Lower lobe of right lung (tissue), 2 donors: ENCODE data around the gene ZNF398. TPM values are rescaled to one million over a fixed set of nuclear protein-coding genes. Genes with fewer than 3 reads are reported as not detected.

Experiments used
- ATAC-seq, 2 donors: fragments of 200-7000 bp; cut with Tn5 transposase; one replicate each; pipeline ENCODE4 v1.9.1; 2020 to 2022; ENCODE audit warnings: mild to moderate bottlenecking in 2 of 2, moderate library complexity in 2 of 2
- DNase-seq: peaks from one replicate; pipeline ENCODE4 v3.0.0-alpha.2; 2020
- H3K27ac ChIP-seq: fragments of 200-600 bp; one replicate; pipeline ENCODE4 v1.8.0; 2022
- H3K27me3 ChIP-seq: fragments of 200-600 bp; one replicate; pipeline ENCODE4 v1.8.0; 2022; ENCODE audit warnings: low read depth
- H3K36me3 ChIP-seq: fragments of 200-600 bp; one replicate; pipeline ENCODE4 v1.8.0; 2022; ENCODE audit warnings: mild to moderate bottlenecking
- H3K4me1 ChIP-seq: fragments of 200-600 bp; one replicate; pipeline ENCODE4 v1.8.0; 2022
- H3K4me3 ChIP-seq: fragments of 200-600 bp; one replicate; pipeline ENCODE4 v1.8.0; 2022; ENCODE audit warnings: mild to moderate bottlenecking
- H3K9me3 ChIP-seq: fragments of 200-600 bp; one replicate; pipeline ENCODE4 v1.8.0; 2022
- intact Hi-C: fragments of 100-400 bp; cut with DNase I; formaldehyde crosslinking; loops from one replicate; pipeline ENCODE4 v1.11.0; 2022
- total RNA-seq: library from RNA; stranded (reverse); fragmentation: NEBNext Ultra II Directional; extraction: Animal tissue kit (Norgen Biotek cat#: 25700); gene quantifications from one replicate; pipeline ENCODE4 v1.2.1, GENCODE V29; 2021
- TF ChIP-seq, protein P1 (sequence below): fragments of 200-600 bp; IDR thresholded peaks from one replicate; pipeline ENCODE4 v1.8.0; 2022; ENCODE audit warnings: antibody characterized with exemption, mild to moderate bottlenecking
- donor health status: DM: no; HTN: yes; CAD: no; lungs with severe emphysema.

Gene ZNF398
- total RNA-seq, 1 donor from 2014 or later: 13.2 TPM

DNA sequence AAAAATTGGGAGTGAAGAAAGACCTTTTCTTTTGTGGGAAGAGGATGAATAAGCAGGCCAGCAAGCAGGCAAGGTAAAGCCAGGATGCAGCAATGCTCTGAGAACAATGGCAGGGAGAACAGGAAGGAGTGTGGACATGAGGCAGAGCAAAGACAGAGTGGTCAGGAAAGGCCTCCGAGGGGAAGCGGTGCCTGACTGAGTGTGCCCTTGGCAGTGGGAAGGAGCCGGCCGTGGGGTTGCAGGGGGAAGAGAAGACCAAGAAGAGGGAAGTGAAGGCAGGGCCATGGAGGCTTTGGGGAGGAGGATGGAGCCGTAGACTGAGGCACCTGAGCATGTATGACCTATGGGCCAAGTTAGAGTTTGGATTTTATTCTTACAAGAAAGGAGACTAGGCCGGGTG lies 70.3 kb downstream of the ZNF398 start:
- ATAC-seq: no peak
- H3K9me3 ChIP-seq: no peaks in the 10 kb centered on the region
- H3K27me3 ChIP-seq: no peaks in the 10 kb centered on the region
- H3K4me1 ChIP-seq: no peaks in the 10 kb centered on the region
- no peak overlapping the region for H3K4me3 ChIP-seq
- TF ChIP-seq, protein P1, sequence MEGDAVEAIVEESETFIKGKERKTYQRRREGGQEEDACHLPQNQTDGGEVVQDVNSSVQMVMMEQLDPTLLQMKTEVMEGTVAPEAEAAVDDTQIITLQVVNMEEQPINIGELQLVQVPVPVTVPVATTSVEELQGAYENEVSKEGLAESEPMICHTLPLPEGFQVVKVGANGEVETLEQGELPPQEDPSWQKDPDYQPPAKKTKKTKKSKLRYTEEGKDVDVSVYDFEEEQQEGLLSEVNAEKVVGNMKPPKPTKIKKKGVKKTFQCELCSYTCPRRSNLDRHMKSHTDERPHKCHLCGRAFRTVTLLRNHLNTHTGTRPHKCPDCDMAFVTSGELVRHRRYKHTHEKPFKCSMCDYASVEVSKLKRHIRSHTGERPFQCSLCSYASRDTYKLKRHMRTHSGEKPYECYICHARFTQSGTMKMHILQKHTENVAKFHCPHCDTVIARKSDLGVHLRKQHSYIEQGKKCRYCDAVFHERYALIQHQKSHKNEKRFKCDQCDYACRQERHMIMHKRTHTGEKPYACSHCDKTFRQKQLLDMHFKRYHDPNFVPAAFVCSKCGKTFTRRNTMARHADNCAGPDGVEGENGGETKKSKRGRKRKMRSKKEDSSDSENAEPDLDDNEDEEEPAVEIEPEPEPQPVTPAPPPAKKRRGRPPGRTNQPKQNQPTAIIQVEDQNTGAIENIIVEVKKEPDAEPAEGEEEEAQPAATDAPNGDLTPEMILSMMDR: no peak
- peaks cover 100% of the 10 kb centered on the region for H3K36me3 ChIP-seq
- no peak overlapping the region for H3K27ac ChIP-seq
- intact Hi-C loops: no loop called here
- no peak for DNase-seq

DNA sequence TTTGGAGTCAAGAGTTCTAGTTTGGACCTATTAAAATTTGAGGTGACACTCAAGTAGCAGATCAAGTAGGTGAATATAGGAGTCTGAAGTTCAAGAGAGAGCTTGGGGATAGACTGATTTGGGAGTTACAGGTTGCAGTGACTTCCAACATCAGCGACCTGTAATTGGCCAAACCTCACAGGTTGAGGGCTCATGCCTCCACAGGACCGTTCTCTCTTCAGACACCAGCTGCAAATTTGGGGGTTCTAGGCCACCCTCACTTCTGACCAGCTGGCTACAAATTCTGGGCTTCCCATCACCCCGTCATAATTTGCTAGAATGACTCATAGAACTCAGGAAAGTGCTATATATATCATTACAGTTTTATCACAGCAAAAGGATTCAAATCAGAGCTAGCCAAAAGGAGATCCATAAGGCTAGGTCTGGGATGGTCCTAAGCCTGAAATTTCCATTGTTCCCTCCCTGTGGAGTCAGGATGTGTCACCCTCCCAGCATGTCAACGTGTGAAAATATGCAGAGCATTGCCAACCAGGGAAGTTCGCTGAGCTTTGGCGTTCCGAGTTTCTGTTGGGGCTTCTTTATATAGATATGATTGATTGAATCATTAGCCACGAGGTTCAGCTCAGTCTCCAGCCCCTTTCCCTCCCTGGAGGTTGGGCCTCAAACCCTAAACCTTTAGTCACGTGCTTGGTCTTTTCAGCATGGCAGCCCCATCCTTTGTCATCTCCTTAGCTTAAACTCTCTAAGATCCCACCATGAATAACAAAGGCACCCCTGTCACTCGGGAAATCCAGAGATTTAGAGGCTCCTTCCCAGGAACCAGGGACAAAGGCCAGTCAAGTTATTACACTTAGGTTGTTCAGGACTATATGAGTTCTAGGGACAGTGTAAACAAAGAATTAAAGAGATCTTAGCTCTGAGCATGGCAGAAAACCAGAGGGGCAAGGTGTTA lies 71.5 kb downstream of the ZNF398 start:
- H3K4me3 ChIP-seq: no peak overlapping the region
- peaks cover 98% of the 10 kb centered on the region for H3K36me3 ChIP-seq
- no peak overlapping the region for H3K27ac ChIP-seq
- TF ChIP-seq, protein P1: no peak
- H3K9me3 ChIP-seq: no peaks in the 10 kb centered on the region
- ATAC-seq: no peak
- no peak for DNase-seq
- H3K27me3 ChIP-seq: no peaks in the 10 kb centered on the region
- intact Hi-C loops: no loop called here
- no peaks in the 10 kb centered on the region for H3K4me1 ChIP-seq

DNA sequence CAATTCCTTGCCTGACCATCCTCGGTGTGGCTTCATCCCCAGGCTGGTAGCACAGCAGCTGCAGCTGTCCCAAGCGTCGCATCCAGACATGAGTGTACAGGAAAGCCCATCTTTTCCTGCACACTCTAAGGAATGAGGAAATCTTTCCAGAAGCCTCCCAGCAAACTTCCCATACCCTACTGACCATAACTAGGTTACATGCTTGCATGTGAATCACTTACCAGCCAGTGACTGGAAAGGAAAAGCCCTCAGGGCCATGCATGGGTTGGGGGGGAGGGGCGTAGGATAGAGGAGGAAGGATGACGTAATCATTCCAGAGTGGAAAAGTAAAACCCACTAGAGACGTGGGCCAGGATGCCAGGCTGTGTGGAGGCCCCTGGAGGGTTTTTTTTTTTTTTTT lies 73.3 kb downstream of the ZNF398 start:
- Histone ChIP-seq H3K27me3 (no peaks in the 10 kb centered on the region), H3K27ac (no peak overlapping the region), H3K4me3 (no peak overlapping the region), H3K4me1 (no peaks in the 10 kb centered on the region), H3K36me3 (peaks cover 96% of the 10 kb centered on the region), H3K9me3 (no peaks in the 10 kb centered on the region)
- TF ChIP-seq, protein P1: no peak
- intact Hi-C loops: no loop called here
- DNase-seq (no peak), ATAC-seq (no peak)

- no peak for ATAC-seq
- no peaks in the 10 kb centered on the region for H3K4me1 ChIP-seq
- H3K9me3 ChIP-seq: no peaks in the 10 kb centered on the region
- DNase-seq: no peak
- TF ChIP-seq, protein P1: no peak
- intact Hi-C loops: no loop called here
- no peak overlapping the region for H3K27ac ChIP-seq
- no peaks in the 10 kb centered on the region for H3K27me3 ChIP-seq
- H3K36me3 ChIP-seq: peaks cover 72% of the 10 kb centered on the region
- no peak overlapping the region for H3K4me3 ChIP-seq
Measured at GRCh38 chr7:149223176-149223575, 75.9 kb downstream of the ZNF398 start.

- intact Hi-C loops: no loop called here
- TF ChIP-seq, protein P1: no peak
- DNase-seq: no peak
- Histone ChIP-seq H3K36me3 (peaks cover 66% of the 10 kb centered on the region), H3K9me3 (no peaks in the 10 kb centered on the region), H3K4me1 (no peaks in the 10 kb centered on the region), H3K27ac (no peak overlapping the region), H3K27me3 (no peaks in the 10 kb centered on the region), H3K4me3 (no peak overlapping the region)
- no peak for ATAC-seq
Measured at GRCh38 chr7:149223761-149224160, 76.5 kb downstream of the ZNF398 start.
